B cell (primary cell): Measurements from ENCODE around the gene TET3. TPM values are rescaled to one million over a fixed set of nuclear protein-coding genes. Genes with fewer than 3 reads are reported as not detected.

Experiments used
- ATAC-seq: fragments of 200-7000 bp; cut with Tn5 transposase; one replicate; pipeline ENCODE4 v1.10.0; 2021; ENCODE audit warnings: low read depth, mild to moderate bottlenecking, moderate number of reproducible peaks, moderate library complexity
- CTCF ChIA-PET: fragments of 350-600 bp; sonication (Branson Sonifier 250); formaldehyde crosslinking; loops from one replicate; lab custom pipeline; 2021; ENCODE audit warnings: antibody characterized with exemption, inconsistent platforms; lab: Charles Lee
- POLR2A ChIA-PET: fragments of 350-600 bp; sonication (Branson Sonifier 250); formaldehyde crosslinking; loops from one replicate; lab custom pipeline; 2021; ENCODE audit warnings: antibody characterized with exemption; lab: Charles Lee
- DNase-seq: peaks from one replicate; pipeline ENCODE4 v3.0.0; 2013
- H2AFZ ChIP-seq: 2 replicates; pipeline ENCODE4 v1.6.1; 2012; ENCODE audit warnings: mild to moderate bottlenecking, low read depth, low read length; ENCODE audit not compliant: insufficient read depth, poor library complexity, severe bottlenecking
- H3K27ac ChIP-seq, 2 donors: 1 replicate in 1 of 2; 2 replicates in 1 of 2; pipeline ENCODE4 v1.5.1; 2012 to 2013; ENCODE audit warnings: low read length in 2 of 2, mild to moderate bottlenecking in 2 of 2, moderate library complexity in 1 of 2
- H3K27me3 ChIP-seq, 4 experiments: fragments of 200-600 bp in 1 of 4; sonication (generic) in 1 of 4; replicated peaks in 1 of 4; 1 replicate in 2 of 4; 2 replicates in 2 of 4; pipeline versions ENCODE4 v1.6.1 to v1.7.0; 2013 to 2016; ENCODE audit warnings: low read length in 3 of 4, mild to moderate bottlenecking in 2 of 4, mixed read lengths in 1 of 4, moderate library complexity in 1 of 4; ENCODE audit not compliant: insufficient read depth in 4 of 4, control insufficient read depth in 3 of 4; ENCODE audit errors: control extremely low read depth in 1 of 4
- H3K36me3 ChIP-seq, 2 experiments: replicated peaks in 1 of 2; 1 replicate in 1 of 2; 2 replicates in 1 of 2; pipeline versions ENCODE4 v1.6.1 to v1.7.1; 2013; ENCODE audit warnings: low read length in 1 of 2; ENCODE audit not compliant: insufficient read depth in 2 of 2, control insufficient read depth in 1 of 2; ENCODE audit errors: control extremely low read depth in 1 of 2, extremely low read depth in 1 of 2
- H3K4me1 ChIP-seq, 2 donors: fragments of 200-600 bp in 1 of 2; sonication (generic) in 1 of 2; 1 replicate in 1 of 2; 2 replicates in 1 of 2; pipeline versions ENCODE4 v1.5.1 to v1.6.1; 2013 to 2017; ENCODE audit warnings: low read length in 2 of 2; ENCODE audit not compliant: control insufficient read depth in 2 of 2, insufficient read depth in 2 of 2
- H3K4me2 ChIP-seq: replicated peaks from 2 replicates; pipeline ENCODE3; 2012; ENCODE audit warnings: mild to moderate bottlenecking, low read depth, low read length; ENCODE audit not compliant: poor library complexity, severe bottlenecking
- H3K4me3 ChIP-seq, 5 experiments: fragments of 200-600 bp in 1 of 5; sonication (generic) in 1 of 5; 1 replicate in 3 of 5; 2 replicates in 2 of 5; pipeline versions ENCODE4 v1.5.1 to v1.7.0; 2011 to 2016; ENCODE audit warnings: low read length in 4 of 5, mild to moderate bottlenecking in 4 of 5, low read depth in 2 of 5, control low read depth in 1 of 5, moderate library complexity in 1 of 5; ENCODE audit not compliant: insufficient read depth in 1 of 5; ENCODE audit errors: control extremely low read depth in 1 of 5, extremely low read depth in 1 of 5
- H3K79me2 ChIP-seq: fragments of 200-600 bp; sonication (generic); one replicate; pipeline ENCODE4 v1.6.0; 2016; ENCODE audit warnings: low read length; ENCODE audit not compliant: control insufficient read depth, insufficient read depth
- H3K9ac ChIP-seq: fragments of 200-600 bp; sonication (generic); 2 replicates; pipeline ENCODE4 v1.6.1; 2017; ENCODE audit warnings: mild to moderate bottlenecking, low read length, moderate library complexity
- H3K9me3 ChIP-seq, 3 donors: one replicate each; pipeline versions ENCODE4 v1.6.1 to v1.7.1; 2013; ENCODE audit warnings: low read length in 2 of 3; ENCODE audit not compliant: control insufficient read depth in 2 of 3, insufficient read depth in 1 of 3; ENCODE audit errors: control extremely low read depth in 1 of 3
- H4K20me1 ChIP-seq: 2 replicates; pipeline ENCODE4 v1.6.0; 2012; ENCODE audit warnings: mild to moderate bottlenecking, low read length; ENCODE audit not compliant: insufficient read depth, control insufficient read depth, poor library complexity, severe bottlenecking
- H3K27ac Mint-ChIP-seq: one replicate; pipeline ENCODE4 v1.8.0; 2021; ENCODE audit warnings: mixed read lengths
- H3K27me3 Mint-ChIP-seq: one replicate; pipeline ENCODE4 v1.8.0; 2021; ENCODE audit warnings: mixed read lengths
- H3K4me1 Mint-ChIP-seq: one replicate; pipeline ENCODE4 v1.8.0; 2021; ENCODE audit warnings: mixed read lengths
- H3K4me3 Mint-ChIP-seq: one replicate; pipeline ENCODE4 v1.8.0; 2021; ENCODE audit warnings: mixed read lengths
- H3K9me3 Mint-ChIP-seq: one replicate; pipeline ENCODE4 v1.8.0; 2022; ENCODE audit warnings: mixed read lengths; ENCODE audit not compliant: insufficient read depth
- CTCF ChIP-seq: fragments of 200-600 bp; IDR thresholded peaks from one replicate; pipeline ENCODE4 v1.8.0; 2022; ENCODE audit warnings: antibody characterized with exemption, mild to moderate bottlenecking
- EZH2 ChIP-seq: IDR thresholded peaks from 2 replicates; pipeline ENCODE4 v1.6.1; 2012; ENCODE audit warnings: borderline replicate concordance, low read depth, mild to moderate bottlenecking, moderate library complexity, low read length; ENCODE audit not compliant: insufficient read depth, poor library complexity, severe bottlenecking
- WGBS: methylation state at CpG from one replicate; pipeline ENCODE4 v1.1.5; 2013; ENCODE audit warnings: missing lambda C conversion rate; ENCODE audit not compliant: insufficient coverage; 5-methylcytosine and 5-hydroxymethylcytosine counted together
- intact Hi-C: fragments of 100-400 bp; cut with micrococcal nuclease; formaldehyde crosslinking; loops from one replicate; pipeline ENCODE4 v1.10.0; 2022
- polyA plus RNA-seq: library from polyadenylated mRNA; depleted of rRNA; stranded (reverse); fragments of >200 nt; gene quantifications from 2 replicates; pipeline ENCODE4 v1.2.3, GENCODE V29; 2012
- total RNA-seq, 2 donors: library from RNA; stranded (reverse); fragments of 120-200 nt in 1 of 2; gene quantifications; 1 replicate in 1 of 2; 2 replicates in 1 of 2; pipeline versions ENCODE4 v1.2.3 to v1.2.4, GENCODE V29; 2013 to 2022

Gene TET3
- total and polyA plus RNA-seq, 2 donors (not counting 1 experiment from before 2014, with no cell fraction given) = 4.7 to 43.9 TPM

GRCh38 chr2:74006459-74006858, 21.7 kb downstream of the TET3 start:
- H3K9ac ChIP-seq = no peak overlapping the region
- DNase-seq (no peak), ATAC-seq (no peak)
- 96% methylated on average over 4 of the region's 7 CpGs for whole genome bisulfite sequencing
- intact Hi-C loops = no loop called here
- Mint-ChIP-seq H3K4me3 (no peak overlapping the region), H3K27ac (no peak overlapping the region), H3K27me3 (no peaks in the 10 kb centered on the region), H3K4me1 (peaks cover 42% of the 10 kb centered on the region), H3K9me3 (no peaks in the 10 kb centered on the region)
- H2AFZ ChIP-seq = no peak overlapping the region
- H3K4me3 ChIP-seq = no peak overlapping the region
- H3K4me2 ChIP-seq = no peak overlapping the region
- H4K20me1 ChIP-seq = peaks cover 85% of the 10 kb centered on the region
- H3K9me3 ChIP-seq = no peaks in the 10 kb centered on the region
- H3K4me1 ChIP-seq = peaks cover 11 to 14% of the 10 kb centered on the region in 2 donors
- H3K36me3 ChIP-seq = peaks cover 0 to 14% of the 10 kb centered on the region in 2 experiments
- no peaks in the 10 kb centered on the region for H3K27me3 ChIP-seq
- ChIA-PET POLR2A (interaction anchor here (0.5 kb wide), 1 partner anchor 26 kb away, joined by 5 read pairs; no protein-coding TSS in a partner anchor), CTCF (no interaction called here)
- no peak overlapping the region for H3K27ac ChIP-seq
- no peak for TF ChIP-seq EZH2
- no peak for TF ChIP-seq CTCF
- H3K79me2 ChIP-seq = peaks cover 94% of the 10 kb centered on the region

- no peak overlapping the region for H3K27ac ChIP-seq
- no peaks in the 10 kb centered on the region for H3K27me3 ChIP-seq
- TF ChIP-seq EZH2 = no peak
- TF ChIP-seq CTCF = no peak
- Mint-ChIP-seq H3K27ac (no peak overlapping the region), H3K27me3 (no peaks in the 10 kb centered on the region), H3K4me3 (no peak overlapping the region), H3K4me1 (peaks cover 36% of the 10 kb centered on the region), H3K9me3 (no peaks in the 10 kb centered on the region)
- no peak overlapping the region for H3K4me3 ChIP-seq
- ATAC-seq (no peak), DNase-seq (no peak)
- ChIA-PET CTCF (no interaction called here), POLR2A (no interaction called here)
- peaks cover 5 to 7% of the 10 kb centered on the region in 2 donors for H3K4me1 ChIP-seq
- peaks cover 95% of the 10 kb centered on the region for H3K79me2 ChIP-seq
- WGBS = 67% methylated on average over 3 of the region's 4 CpGs
- intact Hi-C loops = no loop called here
- no peak overlapping the region for H3K4me2 ChIP-seq
- peaks cover 0 to 14% of the 10 kb centered on the region in 2 experiments for H3K36me3 ChIP-seq
- peaks cover 83% of the 10 kb centered on the region for H4K20me1 ChIP-seq
- no peaks in the 10 kb centered on the region for H3K9me3 ChIP-seq
- H2AFZ ChIP-seq = no peak overlapping the region
- no peak overlapping the region for H3K9ac ChIP-seq
These were observed 22.4 kb downstream of the TET3 start for GRCh38 chr2:74007121-74007520.
